Thyroid gland (tissue), 4 donors: Measurements from ENCODE around the gene ADCYAP1R1.

Experiments used
- CTCF ChIP-seq, 6 experiments: fragments of 200-600 bp in 3 of 6; fragments of 450-650 bp in 3 of 6; sonication (generic) in 3 of 6; IDR thresholded peaks; one replicate each; pipeline ENCODE4 v1.5.1; 2016 to 2019; ENCODE audit warnings: antibody characterized with exemption in 6 of 6, mild to moderate bottlenecking in 2 of 6, inconsistent platforms in 1 of 6, moderate library complexity in 1 of 6
- POLR2A ChIP-seq, 2 donors: fragments of 450-650 bp; IDR thresholded peaks; one replicate each; pipeline ENCODE4 v1.6.1; 2017; ENCODE audit warnings: antibody characterized with exemption in 2 of 2, mild to moderate bottlenecking in 2 of 2, moderate library complexity in 1 of 2

- no peak for TF ChIP-seq CTCF (IDR thresholded peaks at IDR 0.05)
- no peak for TF ChIP-seq POLR2A (IDR thresholded peaks at IDR 0.05)
Measured at GRCh38 chr7:31125171-31125570, 73.1 kb downstream of the ADCYAP1R1 start.
